Activated naive CD4-positive, alpha-beta T cell treated with anti-CD3 and anti-CD28 coated beads, Interleukin-2, amount 10 ng/mL, durations not matched to agents 7 days and 5 days (primary cell): ENCODE results near the gene SELENOW.
A peak's percentile ranks its signal among the peaks of the same experiment; 100 is the strongest.

Source experiments
- CTCF ChIA-PET: fragments of 350-600 bp; sonication (Branson Sonifier 250); formaldehyde crosslinking; loops from one replicate; lab custom pipeline; 2021; ENCODE audit warnings: antibody characterized with exemption; lab: Charles Lee
- DNase-seq: peaks from one replicate; pipeline ENCODE4 v3.0.0-alpha.2; 2020
- H3K27ac Mint-ChIP-seq: one replicate; pipeline ENCODE4 v1.8.0; 2021; ENCODE audit warnings: mild to moderate bottlenecking, moderate library complexity, mixed read lengths
- H3K27me3 Mint-ChIP-seq: one replicate; pipeline ENCODE4 v1.8.0; 2021; ENCODE audit warnings: mild to moderate bottlenecking, mixed read lengths
- H3K36me3 Mint-ChIP-seq: one replicate; pipeline ENCODE4 v1.8.0; 2021; ENCODE audit warnings: mixed read lengths
- H3K4me1 Mint-ChIP-seq: one replicate; pipeline ENCODE4 v1.8.0; 2021; ENCODE audit warnings: mixed read lengths
- H3K4me3 Mint-ChIP-seq: one replicate; pipeline ENCODE4 v1.8.0; 2021; ENCODE audit warnings: mild to moderate bottlenecking, moderate library complexity, mixed read lengths
- H3K9me3 Mint-ChIP-seq: one replicate; pipeline ENCODE4 v1.8.0; 2021; ENCODE audit warnings: mixed read lengths

The SELENOW gene

DNA sequence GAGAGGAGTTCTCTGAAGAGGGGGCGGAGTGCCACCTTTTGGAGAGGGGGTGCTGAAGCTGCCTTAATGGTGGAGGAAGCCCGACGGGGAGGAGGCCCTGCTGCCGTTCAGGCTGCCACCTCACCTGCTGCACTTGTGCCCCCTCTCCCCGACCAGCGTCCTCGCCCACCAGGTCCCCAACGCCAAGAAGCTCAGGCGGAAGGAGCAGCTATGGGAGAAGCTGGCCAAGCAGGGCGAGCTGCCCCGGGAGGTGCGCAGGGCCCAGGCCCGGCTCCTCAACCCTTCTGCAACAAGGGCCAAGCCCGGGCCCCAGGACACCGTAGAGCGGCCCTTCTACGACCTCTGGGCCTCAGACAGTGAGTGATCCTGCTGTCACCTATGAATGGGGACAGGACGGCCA, 27.8 kb upstream of the SELENOW start:
- H3K4me1 Mint-ChIP-seq: peaks cover 51% of the 10 kb centered on the region
- DNase-seq: no peak
- no peak overlapping the region for H3K4me3 Mint-ChIP-seq
- H3K36me3 Mint-ChIP-seq: peaks cover 42% of the 10 kb centered on the region
- CTCF ChIA-PET: no interaction called here
- no peak overlapping the region for H3K27ac Mint-ChIP-seq
- H3K27me3 Mint-ChIP-seq: no peaks in the 10 kb centered on the region
- H3K9me3 Mint-ChIP-seq: no peaks in the 10 kb centered on the region

DNA sequence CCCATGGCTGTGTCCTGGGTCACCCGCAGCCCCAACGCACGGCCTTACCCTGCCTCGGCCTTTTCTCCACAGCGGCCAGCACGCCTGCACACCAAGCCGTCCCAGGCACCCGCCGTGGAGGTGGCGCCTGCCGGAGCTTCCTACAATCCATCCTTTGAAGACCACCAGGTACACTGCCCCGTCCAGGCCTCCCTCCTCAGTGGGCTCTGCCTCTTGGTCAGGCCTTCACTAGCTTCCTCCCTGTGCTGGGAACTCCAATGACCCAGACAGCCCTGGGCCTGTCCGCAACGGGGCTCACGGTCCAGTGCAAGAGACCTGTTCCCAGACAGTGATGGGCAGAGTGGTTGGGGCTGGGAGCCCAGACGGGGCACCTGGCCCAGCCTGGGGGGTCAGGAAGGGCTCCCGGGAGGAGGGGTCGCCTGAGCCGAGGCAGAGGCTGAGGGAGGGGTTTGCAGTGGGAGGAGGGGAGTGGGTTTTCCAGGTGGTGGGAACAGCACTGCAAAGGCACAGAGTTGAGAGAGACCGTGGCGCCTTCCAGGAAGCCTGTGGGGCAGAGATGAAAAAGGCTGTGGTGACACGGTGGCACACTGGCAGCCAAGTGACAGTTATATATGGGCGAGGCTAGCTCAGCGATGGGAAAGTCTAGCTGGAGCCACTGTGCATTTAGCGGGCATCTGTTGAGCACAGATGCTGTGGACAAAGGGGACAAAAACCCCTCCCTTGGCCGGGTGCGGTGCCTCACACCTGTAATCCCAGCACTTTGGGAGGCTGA, 25.9 kb upstream of the SELENOW start:
- no peaks in the 10 kb centered on the region for H3K27me3 Mint-ChIP-seq

DNA sequence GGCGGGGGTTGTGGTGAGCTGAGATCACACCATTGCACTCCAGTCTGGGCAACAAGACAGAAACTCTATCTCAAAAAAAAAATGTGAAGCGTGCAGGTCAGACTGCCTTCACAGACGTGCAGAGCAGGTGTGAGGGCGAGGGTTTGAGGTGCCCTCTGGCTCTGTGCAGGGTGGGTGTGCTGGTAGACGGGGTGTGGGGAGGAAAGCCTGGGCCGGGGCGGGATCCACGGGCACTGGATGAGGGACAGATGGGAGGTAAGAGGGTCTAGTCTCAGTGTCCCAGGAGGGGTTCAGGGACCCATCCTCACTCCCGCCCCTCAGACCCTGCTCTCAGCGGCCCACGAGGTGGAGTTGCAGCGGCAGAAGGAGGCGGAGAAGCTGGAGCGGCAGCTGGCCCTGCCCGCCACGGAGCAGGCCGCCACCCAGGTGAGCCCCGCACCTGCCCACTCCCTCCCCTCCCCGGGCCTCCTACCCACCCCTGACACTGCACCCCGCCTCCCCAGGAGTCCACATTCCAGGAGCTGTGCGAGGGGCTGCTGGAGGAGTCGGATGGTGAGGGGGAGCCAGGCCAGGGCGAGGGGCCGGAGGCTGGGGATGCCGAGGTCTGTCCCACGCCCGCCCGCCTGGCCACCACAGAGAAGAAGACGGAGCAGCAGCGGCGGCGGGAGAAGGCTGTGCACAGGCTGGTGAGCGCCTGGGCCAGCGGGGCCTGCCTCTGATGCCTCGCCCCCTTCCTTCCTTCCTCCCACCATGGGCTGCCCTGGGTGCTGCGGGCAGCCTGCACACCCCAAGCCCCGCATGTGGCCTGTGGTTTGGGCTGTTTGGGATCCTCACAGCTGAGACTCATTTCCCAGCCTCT, 24.1 kb upstream of the SELENOW start:
- DNase-seq: no peak
- CTCF ChIA-PET: no interaction called here
- H3K36me3 Mint-ChIP-seq: peaks cover 47% of the 10 kb centered on the region
- H3K4me3 Mint-ChIP-seq: no peak overlapping the region
- no peak overlapping the region for H3K27ac Mint-ChIP-seq
- no peaks in the 10 kb centered on the region for H3K27me3 Mint-ChIP-seq
- H3K9me3 Mint-ChIP-seq: no peaks in the 10 kb centered on the region
- peaks cover 28% of the 10 kb centered on the region for H3K4me1 Mint-ChIP-seq

More for the DNA sequence above, 25.9 kb upstream of the SELENOW start:
- Mint-ChIP-seq H3K4me1 (peaks cover 42% of the 10 kb centered on the region), H3K36me3 (peaks cover 51% of the 10 kb centered on the region), H3K27ac (peak overlapping the region; percentile 24), H3K4me3 (no peak overlapping the region), H3K9me3 (no peaks in the 10 kb centered on the region)
- peak; percentile 29 for DNase-seq
- CTCF ChIA-PET: interaction anchor here (0.6 kb wide), 1 partner anchor 40 kb away, joined by 3 read pairs; the partner anchor contains the start of gene EHD2

DNA sequence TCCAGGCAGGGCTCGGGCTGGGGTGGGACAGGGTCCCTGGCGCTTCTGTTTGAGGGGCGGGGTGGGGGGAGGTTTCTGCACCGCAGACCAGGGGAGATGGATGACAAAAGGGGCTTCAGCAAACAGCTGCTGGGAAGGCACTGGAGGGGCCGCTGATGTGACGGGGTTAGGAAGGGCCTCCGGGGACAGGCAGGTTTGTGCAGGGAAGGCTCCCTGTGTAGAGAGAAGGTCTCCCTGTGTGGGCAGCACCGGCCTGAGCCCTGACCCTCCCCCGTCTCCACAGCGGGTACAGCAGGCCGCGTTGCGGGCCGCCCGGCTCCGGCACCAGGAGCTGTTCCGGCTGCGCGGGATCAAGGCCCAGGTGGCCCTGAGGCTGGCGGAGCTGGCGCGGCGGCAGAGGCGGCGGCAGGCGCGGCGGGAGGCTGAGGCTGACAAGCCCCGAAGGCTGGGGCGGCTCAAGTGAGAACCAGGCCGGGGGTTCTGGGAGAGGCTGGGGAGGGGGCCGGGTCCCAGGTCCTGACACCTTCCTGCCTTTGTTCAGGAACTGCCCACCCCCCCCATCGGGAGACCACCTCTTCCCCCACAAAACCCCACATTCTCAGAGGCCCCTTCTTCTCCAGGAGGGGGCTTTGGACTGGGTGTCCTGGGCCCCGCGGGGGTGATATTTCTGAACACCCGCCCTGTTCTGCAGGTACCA, 23.3 kb upstream of the SELENOW start:
- Mint-ChIP-seq H3K27me3 (no peaks in the 10 kb centered on the region), H3K4me3 (no peak overlapping the region), H3K36me3 (peaks cover 46% of the 10 kb centered on the region), H3K4me1 (peaks cover 24% of the 10 kb centered on the region), H3K9me3 (no peaks in the 10 kb centered on the region), H3K27ac (no peak overlapping the region)
- no peak for DNase-seq
- CTCF ChIA-PET: no interaction called here

DNA sequence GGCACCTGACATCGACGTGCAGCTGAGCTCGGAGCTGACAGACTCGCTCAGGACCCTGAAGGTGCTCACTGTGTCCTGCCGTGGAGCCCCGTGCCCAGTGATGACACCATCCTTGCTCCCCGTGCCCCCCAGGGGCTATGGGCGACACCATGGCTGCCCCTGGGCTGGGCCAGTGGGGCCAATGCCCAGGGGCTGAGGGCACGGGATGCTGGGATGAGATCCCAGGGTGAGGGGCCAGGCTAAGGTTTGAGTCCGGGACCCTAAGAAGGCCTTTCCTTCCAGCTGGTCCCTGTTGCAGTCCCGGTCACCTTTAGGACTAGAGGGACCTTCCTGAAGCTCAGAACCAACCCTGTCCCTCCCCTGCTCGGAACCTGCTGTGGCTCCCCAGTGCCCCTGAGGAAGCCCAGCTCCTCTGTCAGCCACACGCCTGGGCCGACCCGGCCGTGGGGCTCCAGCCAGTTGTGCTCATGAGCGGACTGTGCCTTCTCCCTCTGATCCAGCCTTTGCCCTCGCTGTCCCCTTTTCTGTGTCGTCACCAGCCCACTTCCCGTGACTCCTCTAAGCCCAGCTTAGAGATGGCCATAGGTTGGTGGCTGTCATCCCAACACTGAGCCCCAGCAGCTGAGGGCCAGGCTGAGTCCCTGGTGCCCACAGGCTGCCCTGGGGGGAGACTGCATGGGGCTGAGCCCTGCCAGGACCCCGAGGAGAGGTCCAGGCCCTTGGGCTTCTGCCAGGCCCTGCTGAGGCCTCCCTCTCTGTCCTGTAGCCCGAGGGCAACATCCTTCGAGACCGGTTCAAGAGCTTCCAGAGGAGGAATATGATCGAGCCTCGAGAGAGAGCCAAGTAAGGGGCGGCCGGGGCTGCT, 22.5 kb upstream of the SELENOW start:
- Mint-ChIP-seq H3K4me1 (peaks cover 19% of the 10 kb centered on the region), H3K9me3 (no peaks in the 10 kb centered on the region), H3K27ac (no peak overlapping the region), H3K4me3 (no peak overlapping the region), H3K27me3 (no peaks in the 10 kb centered on the region), H3K36me3 (peaks cover 48% of the 10 kb centered on the region)
- no peak for DNase-seq
- CTCF ChIA-PET: interaction anchor here (1.2 kb wide), 1 partner anchor 12 kb away, joined by 4 read pairs; no protein-coding TSS in a partner anchor

DNA sequence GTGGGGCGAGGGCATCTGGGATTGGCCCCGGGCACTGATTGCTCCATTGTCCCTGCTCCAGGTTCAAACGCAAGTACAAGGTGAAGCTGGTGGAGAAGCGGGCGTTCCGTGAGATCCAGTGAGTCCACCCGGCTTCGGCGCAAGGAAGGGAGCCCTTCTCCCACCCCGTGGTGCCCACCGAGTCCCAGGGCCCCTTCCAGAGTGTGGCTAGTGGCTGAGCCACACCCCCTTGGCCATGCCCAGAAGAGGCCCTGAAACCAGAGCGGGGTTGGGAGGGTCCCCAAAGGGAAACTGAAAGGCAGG, 21.9 kb upstream of the SELENOW start:
- no peak for DNase-seq
- Mint-ChIP-seq H3K4me3 (no peak overlapping the region), H3K27ac (no peak overlapping the region), H3K36me3 (peaks cover 45% of the 10 kb centered on the region), H3K27me3 (no peaks in the 10 kb centered on the region), H3K9me3 (no peaks in the 10 kb centered on the region), H3K4me1 (peaks cover 18% of the 10 kb centered on the region)
- CTCF ChIA-PET: interaction anchor here (1.2 kb wide), 1 partner anchor 11 kb away, joined by 4 read pairs; no protein-coding TSS in a partner anchor

DNA sequence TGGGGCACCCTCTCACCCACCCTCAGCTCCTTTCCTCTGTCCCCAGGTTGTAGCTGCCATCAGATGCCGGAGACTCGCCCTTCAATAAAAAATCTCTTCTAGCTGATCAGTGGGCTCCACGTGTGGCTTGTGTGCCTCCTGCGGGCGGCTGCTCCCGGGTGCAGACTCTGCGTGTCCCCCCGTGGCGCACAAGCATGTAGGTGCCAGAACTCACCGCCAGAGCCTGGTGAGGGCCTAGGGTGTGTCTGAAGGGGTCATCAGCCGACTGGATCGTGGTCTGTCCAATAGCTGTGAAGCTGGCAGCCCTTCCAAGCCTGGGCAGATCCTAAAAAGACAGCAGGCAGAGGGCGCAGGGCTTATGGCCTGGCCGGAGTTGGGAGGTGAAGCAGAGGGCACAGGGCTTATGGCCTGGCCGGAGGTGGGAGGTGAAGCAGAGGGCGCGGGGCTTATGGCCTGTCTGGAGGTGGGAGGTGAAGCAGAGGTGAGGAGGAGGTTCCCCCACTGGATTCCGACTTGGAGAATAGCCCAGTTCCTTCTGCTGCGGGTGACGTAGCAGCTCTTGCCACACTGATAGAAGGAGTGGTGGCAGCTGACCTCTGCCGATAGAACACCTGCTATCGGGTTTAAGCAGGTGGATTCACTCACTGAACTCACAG, 21.4 kb upstream of the SELENOW start:
- Mint-ChIP-seq H3K4me3 (no peak overlapping the region), H3K27ac (peak overlapping the region; percentile 62), H3K27me3 (no peaks in the 10 kb centered on the region), H3K36me3 (peaks cover 42% of the 10 kb centered on the region), H3K9me3 (no peaks in the 10 kb centered on the region), H3K4me1 (peaks cover 16% of the 10 kb centered on the region)
- DNase-seq: no peak
- CTCF ChIA-PET: interaction anchor here (1.2 kb wide), 1 partner anchor 10 kb away, joined by 4 read pairs; no protein-coding TSS in a partner anchor

DNA sequence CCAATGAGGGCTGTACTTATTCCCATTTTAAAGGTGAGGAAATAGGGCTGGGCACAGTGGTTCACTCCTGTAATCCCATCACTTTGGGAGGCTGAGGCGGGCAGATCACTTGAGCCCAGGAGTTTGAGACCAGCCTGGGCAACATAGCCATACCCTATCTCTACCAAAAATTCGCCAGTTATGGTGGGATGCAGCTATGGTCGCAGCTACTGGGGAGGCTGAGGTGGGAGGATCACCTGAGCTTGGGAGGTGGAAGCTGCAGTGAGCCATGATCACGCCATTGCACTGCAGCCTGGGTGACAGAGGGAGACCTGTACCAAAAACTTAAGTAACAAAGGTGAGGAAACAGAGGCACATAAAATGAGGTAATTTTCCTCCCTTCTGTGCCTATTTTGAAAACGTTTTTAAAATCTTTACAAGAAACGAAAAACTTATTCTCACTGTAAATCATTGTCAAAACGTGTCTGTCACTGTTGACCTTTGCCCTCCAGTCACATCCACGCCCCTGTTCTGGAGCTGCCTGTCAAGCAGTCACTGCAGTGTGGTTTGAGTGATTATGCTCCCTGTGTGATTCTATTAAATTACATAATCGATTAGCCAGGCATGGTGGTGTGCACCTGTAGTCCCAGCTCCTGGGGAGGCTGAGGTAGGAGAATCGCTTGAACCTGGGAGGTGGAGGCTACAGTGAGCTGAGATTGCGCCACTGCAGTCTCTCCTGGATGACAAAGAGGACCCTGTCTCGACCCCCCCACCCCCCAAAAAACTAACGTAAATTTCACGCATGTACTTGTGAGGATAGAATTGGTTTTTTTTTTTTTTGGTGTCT, 20.7 kb upstream of the SELENOW start:
- CTCF ChIA-PET: interaction anchor here (1.1 kb wide), 1 partner anchor 51 kb away, joined by 3 read pairs; no protein-coding TSS in a partner anchor
- Mint-ChIP-seq H3K27ac (peak overlapping the region; percentile 19), H3K4me1 (peaks cover 9% of the 10 kb centered on the region), H3K36me3 (peaks cover 39% of the 10 kb centered on the region), H3K4me3 (no peak overlapping the region), H3K27me3 (no peaks in the 10 kb centered on the region), H3K9me3 (no peaks in the 10 kb centered on the region)
- no peak for DNase-seq

DNA sequence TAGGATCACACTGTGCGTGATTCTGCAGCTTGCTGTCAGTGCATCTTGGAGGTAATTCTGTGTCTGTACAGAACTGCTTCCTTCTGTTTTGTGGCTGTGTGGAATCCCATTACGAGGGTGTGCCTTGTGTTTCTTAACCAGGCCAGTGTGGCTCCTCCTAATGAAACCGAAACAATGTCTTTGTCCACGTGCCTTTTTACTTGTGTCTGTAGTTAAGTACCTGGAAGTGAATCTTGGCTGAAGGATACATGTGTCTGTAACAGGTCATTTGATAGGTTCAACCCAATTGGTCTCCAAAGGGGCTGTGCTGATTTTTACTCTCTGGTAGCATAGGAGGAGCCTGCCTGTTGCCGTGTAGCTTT, 20.1 kb upstream of the SELENOW start:
- DNase-seq: no peak
- Mint-ChIP-seq H3K9me3 (no peaks in the 10 kb centered on the region), H3K27me3 (no peaks in the 10 kb centered on the region), H3K4me3 (no peak overlapping the region), H3K36me3 (peaks cover 33% of the 10 kb centered on the region), H3K4me1 (peaks cover 3% of the 10 kb centered on the region), H3K27ac (peak overlapping the region; percentile 49)
- CTCF ChIA-PET: interaction anchor here (1.1 kb wide), 1 partner anchor 51 kb away, joined by 3 read pairs; no protein-coding TSS in a partner anchor

DNA sequence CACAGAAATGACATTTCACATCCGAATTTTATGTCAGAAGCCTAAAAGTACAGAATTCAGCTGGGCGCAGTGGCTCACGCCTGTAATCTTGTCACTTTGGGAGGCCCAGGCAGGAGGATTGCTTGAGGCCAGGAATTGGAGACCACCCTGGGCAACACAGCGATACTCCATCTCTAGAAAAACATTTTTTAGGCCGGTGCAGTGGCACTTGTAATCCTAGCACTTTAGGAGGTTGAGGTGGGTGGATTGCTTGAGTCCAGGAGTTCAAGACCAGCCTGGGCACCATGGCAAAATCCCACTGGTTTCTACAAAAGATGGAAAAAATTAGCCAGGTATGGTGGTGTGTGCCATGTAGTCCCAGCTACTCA, 17.9 kb upstream of the SELENOW start:
- peaks cover 26% of the 10 kb centered on the region for H3K36me3 Mint-ChIP-seq
- CTCF ChIA-PET: no interaction called here
- no peak for DNase-seq
- no peak overlapping the region for H3K27ac Mint-ChIP-seq
- no peaks in the 10 kb centered on the region for H3K9me3 Mint-ChIP-seq
- peaks cover 2% of the 10 kb centered on the region for H3K4me1 Mint-ChIP-seq
- H3K4me3 Mint-ChIP-seq: no peak overlapping the region
- no peaks in the 10 kb centered on the region for H3K27me3 Mint-ChIP-seq

DNA sequence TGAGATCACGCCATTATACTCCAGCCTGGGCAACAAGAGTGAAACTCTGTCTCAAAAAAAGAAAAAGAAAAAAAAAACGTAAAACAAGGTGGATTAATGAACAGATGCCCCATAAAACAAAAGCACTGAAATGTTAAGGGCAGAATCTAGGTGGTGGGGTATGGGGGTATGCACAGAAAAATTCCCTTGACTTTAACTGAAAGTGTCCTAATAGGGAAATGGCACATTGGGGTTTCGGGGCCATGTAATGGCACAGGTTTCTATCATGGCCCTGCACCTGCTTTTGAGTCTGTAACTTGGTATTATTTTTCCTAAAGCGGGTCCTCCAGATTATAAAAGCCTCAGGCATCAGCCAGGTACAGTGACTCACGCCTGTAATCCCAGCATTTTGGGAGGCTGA, 16.9 kb upstream of the SELENOW start:
- CTCF ChIA-PET: no interaction called here
- peaks cover 23% of the 10 kb centered on the region for H3K36me3 Mint-ChIP-seq
- no peaks in the 10 kb centered on the region for H3K9me3 Mint-ChIP-seq
- peaks cover 2% of the 10 kb centered on the region for H3K4me1 Mint-ChIP-seq
- H3K4me3 Mint-ChIP-seq: no peak overlapping the region
- DNase-seq: no peak
- H3K27me3 Mint-ChIP-seq: peaks cover 6% of the 10 kb centered on the region
- H3K27ac Mint-ChIP-seq: no peak overlapping the region

DNA sequence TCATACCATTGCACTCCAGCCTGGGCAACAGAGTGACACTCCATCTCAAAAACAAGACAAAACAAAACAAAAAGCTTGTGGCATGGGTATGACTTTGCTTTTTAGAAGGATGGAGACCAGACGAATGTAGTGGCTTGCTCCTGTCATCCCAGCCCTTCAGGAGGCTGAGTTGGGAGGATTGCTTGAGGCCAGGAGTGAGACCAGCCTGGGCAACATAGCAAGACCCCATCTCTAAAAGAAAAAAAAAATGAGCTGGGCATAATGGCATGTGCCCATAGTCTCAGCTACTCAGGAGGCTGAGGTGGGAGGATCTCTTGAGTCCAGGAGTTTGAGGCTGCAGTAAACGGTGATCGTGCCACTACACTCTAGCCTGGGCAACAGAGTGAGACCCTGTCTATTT, 16.4 kb upstream of the SELENOW start:
- no peak for DNase-seq
- Mint-ChIP-seq H3K9me3 (no peaks in the 10 kb centered on the region), H3K36me3 (peaks cover 17% of the 10 kb centered on the region), H3K4me3 (no peak overlapping the region), H3K27ac (no peak overlapping the region), H3K27me3 (peaks cover 11% of the 10 kb centered on the region), H3K4me1 (peaks cover 2% of the 10 kb centered on the region)
- CTCF ChIA-PET: no interaction called here
